BLaER1 (cell line): ENCODE results near the gene TBCA.

Experiments used
- H3K27ac ChIP-seq: shearing (Covaris generic); formaldehyde crosslinking; 2 replicates; pipeline ENCODE4 v1.8.1; 2022
- H3K27me3 ChIP-seq: shearing (Covaris generic); formaldehyde crosslinking; 2 replicates; pipeline ENCODE4 v1.8.1; 2022
- H3K36me3 ChIP-seq: shearing (Covaris generic); formaldehyde crosslinking; 2 replicates; pipeline ENCODE4 v1.8.1; 2022
- H3K4me1 ChIP-seq: shearing (Covaris generic); formaldehyde crosslinking; 2 replicates; pipeline ENCODE4 v1.8.1; 2022
- H3K4me2 ChIP-seq: shearing (Covaris generic); formaldehyde crosslinking; 2 replicates; pipeline ENCODE4 v1.8.1; 2022
- H3K4me3 ChIP-seq: shearing (Covaris generic); formaldehyde crosslinking; 2 replicates; pipeline ENCODE4 v1.8.1; 2022
- H3K9ac ChIP-seq: shearing (Covaris generic); formaldehyde crosslinking; 2 replicates; pipeline ENCODE4 v1.8.1; 2022
- H3K9me3 ChIP-seq: shearing (Covaris generic); formaldehyde crosslinking; 2 replicates; pipeline ENCODE4 v1.8.1; 2022
- H4K20me1 ChIP-seq: shearing (Covaris generic); formaldehyde crosslinking; 2 replicates; pipeline ENCODE4 v1.8.1; 2022
- Cebpa-rat ChIP-seq: shearing (Covaris generic); IDR thresholded peaks from 2 replicates; pipeline ENCODE4 v1.8.1; 2022

TBCA gene, protein sequence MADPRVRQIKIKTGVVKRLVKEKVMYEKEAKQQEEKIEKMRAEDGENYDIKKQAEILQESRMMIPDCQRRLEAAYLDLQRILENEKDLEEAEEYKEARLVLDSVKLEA

DNA sequence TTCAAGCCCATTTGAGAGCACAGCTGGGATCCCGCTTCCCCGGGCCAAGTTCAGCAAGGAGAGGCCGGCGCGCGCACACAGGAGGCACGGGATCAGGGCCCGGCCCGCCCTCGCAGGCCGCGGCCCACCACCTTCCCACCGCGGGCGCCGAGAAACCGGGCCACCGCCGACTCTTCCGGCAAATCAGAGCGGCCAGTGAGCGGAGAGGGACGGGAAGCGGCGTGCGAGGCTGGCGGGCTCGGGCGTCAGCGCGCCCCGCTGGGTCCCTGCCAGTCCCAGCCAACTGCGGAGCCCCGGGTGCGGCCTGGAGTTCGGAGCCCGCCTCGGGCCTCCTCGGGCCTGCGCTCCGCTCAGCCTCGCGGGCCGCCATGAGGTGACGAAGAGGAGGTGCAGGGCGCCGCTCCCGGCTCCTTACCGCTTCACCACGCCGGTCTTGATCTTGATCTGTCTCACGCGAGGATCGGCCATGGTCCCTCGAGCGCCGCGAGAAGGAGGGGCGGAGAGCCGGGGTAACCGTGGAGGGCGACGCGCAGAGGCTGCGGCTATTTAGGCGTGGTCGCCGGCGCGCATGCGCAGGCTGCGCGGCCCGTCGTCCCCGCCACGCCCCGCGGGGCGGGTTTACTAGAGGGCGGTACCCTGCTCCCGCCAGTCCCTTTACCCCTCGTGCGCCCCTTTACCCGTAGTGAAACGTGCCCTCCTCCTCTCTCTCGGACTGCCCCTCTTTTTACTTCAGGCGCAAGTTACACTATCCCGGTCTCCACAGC lies at the start of gene TBCA:
Gene TBCA (minus strand): TSS at position 550 of the 764 bp plus-strand sequence. CDS start 82 bp downstream, at position 468.
- TF ChIP-seq Cebpa-rat = no peak
- Histone ChIP-seq H3K27me3 (no peaks in the 10 kb centered on the region), H3K9me3 (peaks cover 8% of the 10 kb centered on the region; the same call in 1 of the 2 replicates), H3K4me3 (peak within 1 kb of the TSS; percentile 83), H3K4me1 (peaks cover 30% of the 10 kb centered on the region), H4K20me1 (peaks cover 49% of the 10 kb centered on the region), H3K27ac (peak within 1 kb of the TSS; percentile 99), H3K36me3 (peaks cover 28% of the 10 kb centered on the region), H3K4me2 (peak within 1 kb of the TSS; percentile 79), H3K9ac (peak within 1 kb of the TSS; percentile 98)

DNA sequence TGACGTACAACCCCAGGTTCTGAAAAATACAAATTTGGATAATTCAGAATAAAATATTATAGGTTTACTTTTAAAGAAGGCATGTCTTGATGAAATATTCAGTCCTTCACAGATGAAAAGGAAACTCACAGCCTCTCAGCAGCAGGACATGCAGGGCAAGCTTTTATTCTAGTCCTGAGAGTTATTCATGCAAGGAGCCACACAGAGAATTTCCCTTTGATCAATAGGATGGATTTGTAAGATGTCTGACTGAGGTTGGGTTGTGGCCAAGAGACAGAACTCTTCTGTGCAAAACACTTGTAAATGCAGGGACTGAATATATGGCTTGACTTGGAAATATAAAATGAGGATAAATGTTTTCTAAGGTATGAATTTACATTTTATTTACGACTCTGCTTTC lies 48.8 kb upstream of the TBCA start:
- H3K4me3 ChIP-seq = no peak overlapping the region
- peaks cover 19% of the 10 kb centered on the region for H3K4me1 ChIP-seq
- peak overlapping the region; percentile 43 for H3K4me2 ChIP-seq
- no peak for TF ChIP-seq Cebpa-rat
- no peaks in the 10 kb centered on the region for H3K27me3 ChIP-seq
- no peaks in the 10 kb centered on the region for H4K20me1 ChIP-seq
- H3K27ac ChIP-seq = no peak overlapping the region
- H3K9me3 ChIP-seq = 0 out of 2 replicates have a peak, but pooled peaks cover 3% of the 10 kb centered on the region
- no peaks in the 10 kb centered on the region for H3K36me3 ChIP-seq
- no peak overlapping the region for H3K9ac ChIP-seq

DNA sequence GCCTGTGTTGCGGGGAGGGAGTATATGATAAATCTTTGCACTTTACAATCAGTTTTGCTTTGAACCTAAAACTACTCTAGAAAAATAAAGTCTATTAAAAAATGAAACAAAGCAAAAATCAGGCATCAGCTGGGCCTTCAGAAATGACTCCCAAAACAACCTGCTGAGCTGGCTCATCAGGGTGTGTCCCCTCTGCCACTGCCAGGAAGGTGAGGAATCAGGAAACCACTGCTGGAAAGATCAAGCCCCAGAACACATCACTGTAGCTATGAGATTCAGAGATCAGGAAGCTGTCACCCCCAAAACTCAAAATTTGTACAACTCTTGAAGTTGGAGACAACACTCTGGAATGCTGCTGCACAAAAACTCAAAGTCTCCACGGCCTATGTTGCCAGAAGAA lies 40.5 kb upstream of the TBCA start:
- H3K9me3 ChIP-seq = no peaks in the 10 kb centered on the region
- no peaks in the 10 kb centered on the region for H3K4me1 ChIP-seq
- no peaks in the 10 kb centered on the region for H4K20me1 ChIP-seq
- no peak for TF ChIP-seq Cebpa-rat
- no peaks in the 10 kb centered on the region for H3K27me3 ChIP-seq
- no peak overlapping the region for H3K4me3 ChIP-seq
- no peak overlapping the region for H3K27ac ChIP-seq
- no peaks in the 10 kb centered on the region for H3K36me3 ChIP-seq
- no peak overlapping the region for H3K4me2 ChIP-seq
- no peak overlapping the region for H3K9ac ChIP-seq

DNA sequence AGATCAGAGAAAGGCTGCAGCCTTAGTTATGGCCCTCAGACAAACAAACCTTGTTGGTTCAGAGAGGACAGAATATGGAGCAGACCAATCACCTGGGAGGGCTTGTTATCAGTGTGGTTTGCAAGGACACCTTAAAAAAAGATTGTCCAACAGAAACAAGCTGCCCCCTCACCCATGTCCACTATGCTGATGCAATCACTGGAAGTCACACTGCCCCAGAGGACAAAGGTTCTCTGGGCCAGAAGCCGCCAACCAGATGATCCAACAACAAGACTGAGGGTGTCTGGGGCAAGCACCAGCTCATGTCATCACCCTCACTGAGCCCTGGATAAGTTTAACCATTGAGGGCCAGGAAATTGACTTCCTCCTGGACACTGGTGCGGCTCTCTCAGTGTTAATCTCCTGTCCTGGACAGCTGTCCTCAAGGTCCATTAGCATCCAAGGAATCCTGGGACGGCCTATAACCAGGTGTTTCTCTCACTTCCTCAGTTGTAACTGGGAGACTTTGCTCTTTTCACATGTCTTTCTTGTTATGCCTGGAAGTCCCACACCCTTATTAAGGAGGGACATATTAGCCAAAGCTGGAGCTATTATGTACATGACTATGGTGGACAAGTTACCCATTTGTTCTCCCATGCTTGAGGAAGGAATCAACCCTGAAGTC lies 36.9 kb upstream of the TBCA start:
- H3K4me3 ChIP-seq = no peak overlapping the region
- H3K27me3 ChIP-seq = no peaks in the 10 kb centered on the region
- no peaks in the 10 kb centered on the region for H4K20me1 ChIP-seq
- no peak overlapping the region for H3K4me2 ChIP-seq
- 0 out of 2 replicates have a peak, but pooled peaks cover 8% of the 10 kb centered on the region for H3K36me3 ChIP-seq
- no peak overlapping the region for H3K9ac ChIP-seq
- H3K27ac ChIP-seq = no peak overlapping the region
- H3K4me1 ChIP-seq = no peaks in the 10 kb centered on the region
- TF ChIP-seq Cebpa-rat = no peak
- H3K9me3 ChIP-seq = peaks cover 16% of the 10 kb centered on the region

- no peaks in the 10 kb centered on the region; the same call in 1 of the 2 replicates for H3K4me1 ChIP-seq
- no peak for TF ChIP-seq Cebpa-rat
These were observed 30.2 kb upstream of the TBCA start for GRCh38 chr5:77806213-77806843.

GRCh38 chr5:77798456-77798855 lies 22.3 kb upstream of the TBCA start:
- Histone ChIP-seq H3K27ac (peak overlapping the region; percentile 46), H3K4me1 (peaks cover 24% of the 10 kb centered on the region), H3K4me3 (peak overlapping the region; percentile 19; the same call in 1 of the 2 replicates), H3K36me3 (no peaks in the 10 kb centered on the region), H3K9me3 (peaks cover 41% of the 10 kb centered on the region), H3K4me2 (peak overlapping the region; percentile 72), H3K9ac (peak overlapping the region; percentile 40; the same call in 1 of the 2 replicates), H3K27me3 (no peaks in the 10 kb centered on the region), H4K20me1 (no peaks in the 10 kb centered on the region)
- no peak for TF ChIP-seq Cebpa-rat

More at GRCh38 chr5:77806213-77806843, 30.2 kb upstream of the TBCA start:
- Histone ChIP-seq H4K20me1 (no peaks in the 10 kb centered on the region), H3K9me3 (peaks cover 31% of the 10 kb centered on the region), H3K4me2 (peak overlapping the region; percentile 28), H3K9ac (no peak overlapping the region), H3K36me3 (0 out of 2 replicates have a peak, but pooled peaks cover 8% of the 10 kb centered on the region), H3K27me3 (no peaks in the 10 kb centered on the region), H3K4me3 (no peak overlapping the region), H3K27ac (no peak overlapping the region)

DNA sequence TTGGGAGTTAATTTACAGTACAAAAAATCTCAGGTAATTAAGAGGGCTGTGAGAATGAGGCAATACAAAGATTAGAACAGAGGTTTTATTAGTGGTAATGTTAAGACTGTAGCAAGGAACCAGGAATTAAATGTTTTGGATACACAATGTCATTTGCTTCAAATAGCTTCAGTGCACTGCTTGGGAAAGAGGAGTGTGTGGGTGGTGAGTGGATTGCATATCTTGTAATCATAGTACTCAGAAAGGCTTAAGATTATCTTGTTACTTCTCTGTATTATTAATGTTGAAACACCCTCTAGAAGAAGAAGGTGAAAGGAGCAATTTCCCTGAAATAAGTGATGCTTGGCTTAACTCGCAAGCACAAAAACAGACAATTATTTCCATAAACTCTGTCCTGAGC lies 21.0 kb upstream of the TBCA start:
- H3K36me3 ChIP-seq = no peaks in the 10 kb centered on the region
- H3K4me1 ChIP-seq = peaks cover 24% of the 10 kb centered on the region
- no peak for TF ChIP-seq Cebpa-rat
- no peaks in the 10 kb centered on the region for H4K20me1 ChIP-seq
- H3K4me2 ChIP-seq = peak overlapping the region; percentile 72; the same call in 1 of the 2 replicates
- peaks cover 34% of the 10 kb centered on the region for H3K9me3 ChIP-seq
- no peaks in the 10 kb centered on the region for H3K27me3 ChIP-seq
- no peak overlapping the region for H3K9ac ChIP-seq
- H3K27ac ChIP-seq = no peak overlapping the region
- H3K4me3 ChIP-seq = no peak overlapping the region

DNA sequence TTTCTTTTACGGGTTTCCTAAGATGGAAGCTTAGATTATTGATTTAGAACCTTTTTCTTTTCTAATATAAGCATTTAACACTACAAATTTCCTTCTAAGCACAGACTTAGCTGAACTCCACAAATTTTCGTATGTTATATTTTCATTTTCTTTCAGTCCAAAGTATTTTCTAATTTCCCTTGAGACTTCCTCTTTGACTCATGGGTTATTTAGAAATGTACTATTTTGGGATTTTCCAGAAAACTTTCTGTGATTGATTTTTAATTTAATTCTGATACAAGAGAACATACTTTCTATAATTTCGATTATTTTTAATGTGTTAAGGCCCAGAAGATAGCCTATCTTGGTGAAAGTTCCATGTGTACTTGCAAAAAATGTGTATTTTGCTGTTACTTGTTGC lies 19.7 kb upstream of the TBCA start:
- no peaks in the 10 kb centered on the region for H3K36me3 ChIP-seq
- H3K4me1 ChIP-seq = peaks cover 24% of the 10 kb centered on the region
- H3K4me3 ChIP-seq = no peak overlapping the region
- peaks cover 21% of the 10 kb centered on the region for H3K9me3 ChIP-seq
- no peak overlapping the region for H3K9ac ChIP-seq
- H3K4me2 ChIP-seq = no peak overlapping the region
- no peaks in the 10 kb centered on the region for H3K27me3 ChIP-seq
- no peak overlapping the region for H3K27ac ChIP-seq
- H4K20me1 ChIP-seq = no peaks in the 10 kb centered on the region
- TF ChIP-seq Cebpa-rat = no peak

- H3K9ac ChIP-seq = no peak overlapping the region
- H3K36me3 ChIP-seq = no peaks in the 10 kb centered on the region
- no peak for TF ChIP-seq Cebpa-rat
- H3K27ac ChIP-seq = no peak overlapping the region
- no peak overlapping the region for H3K4me3 ChIP-seq
- H4K20me1 ChIP-seq = no peaks in the 10 kb centered on the region
- peaks cover 17% of the 10 kb centered on the region for H3K9me3 ChIP-seq
- H3K4me1 ChIP-seq = peaks cover 24% of the 10 kb centered on the region
- H3K4me2 ChIP-seq = no peak overlapping the region
- no peaks in the 10 kb centered on the region for H3K27me3 ChIP-seq
These were observed 19.1 kb upstream of the TBCA start for GRCh38 chr5:77795268-77795667.

GRCh38 chr5:77791926-77792325 lies 15.8 kb upstream of the TBCA start:
- no peak overlapping the region for H3K9ac ChIP-seq
- H3K27ac ChIP-seq = no peak overlapping the region

More at GRCh38 chr5:77791926-77792325, 15.8 kb upstream of the TBCA start:
- H3K9me3 ChIP-seq = peaks cover 7% of the 10 kb centered on the region; the same call in 1 of the 2 replicates
- no peak overlapping the region for H3K4me2 ChIP-seq
- no peaks in the 10 kb centered on the region for H3K4me1 ChIP-seq
- no peaks in the 10 kb centered on the region for H4K20me1 ChIP-seq
- TF ChIP-seq Cebpa-rat = no peak
- H3K27me3 ChIP-seq = no peaks in the 10 kb centered on the region
- no peak overlapping the region for H3K4me3 ChIP-seq
- no peaks in the 10 kb centered on the region for H3K36me3 ChIP-seq
